H9 (cell line): ENCODE measurements around the gene NPAS3. TPM values are rescaled to one million over a fixed set of nuclear protein-coding genes. Genes with fewer than 3 reads are reported as not detected.

Source experiments
- DNase-seq: peaks from one replicate; pipeline ENCODE4 v3.0.0-alpha.2; 2017
- H2AFZ ChIP-seq: one replicate; pipeline ENCODE4 v1.6.1; 2013; ENCODE audit warnings: mild to moderate bottlenecking, low read length, control low read depth, moderate library complexity
- H2AK5ac ChIP-seq: 2 replicates; pipeline ENCODE4 v1.6.1; 2013; ENCODE audit warnings: low read length, control low read depth, mixed read lengths; ENCODE audit not compliant: insufficient read length
- H2BK120ac ChIP-seq: one replicate; pipeline ENCODE4 v1.6.1; 2013; ENCODE audit warnings: low read depth, mild to moderate bottlenecking, low read length, control low read depth, inconsistent platforms; ENCODE audit not compliant: poor library complexity, severe bottlenecking
- H2BK12ac ChIP-seq: 2 replicates; pipeline ENCODE4 v1.6.1; 2013; ENCODE audit warnings: low read length, control low read depth, mixed read lengths, low read depth; ENCODE audit not compliant: insufficient read length
- H2BK15ac ChIP-seq: 2 replicates; pipeline ENCODE4 v1.6.1; 2013; ENCODE audit warnings: low read depth, low read length, control low read depth
- H2BK20ac ChIP-seq: one replicate; pipeline ENCODE4 v1.6.1; 2013; ENCODE audit warnings: low read depth, mild to moderate bottlenecking, low read length, control low read depth, inconsistent platforms; ENCODE audit not compliant: poor library complexity, severe bottlenecking
- H2BK5ac ChIP-seq: 2 replicates; pipeline ENCODE4 v1.6.1; 2013; ENCODE audit warnings: low read length, control low read depth, mixed read lengths; ENCODE audit not compliant: insufficient read length
- H3K14ac ChIP-seq: 2 replicates; pipeline ENCODE4 v1.6.1; 2013; ENCODE audit warnings: low read length, control low read depth; ENCODE audit not compliant: insufficient read depth
- H3K18ac ChIP-seq: 2 replicates; pipeline ENCODE4 v1.6.1; 2013; ENCODE audit warnings: low read depth, mild to moderate bottlenecking, mixed read lengths, low read length, control low read depth; ENCODE audit not compliant: insufficient read length
- H3K23ac ChIP-seq: 2 replicates; pipeline ENCODE4 v1.6.1; 2013; ENCODE audit warnings: low read length, control low read depth, mixed read lengths, low read depth; ENCODE audit not compliant: insufficient read length
- H3K23me2 ChIP-seq: 2 replicates; pipeline ENCODE4 v1.6.1; 2013; ENCODE audit warnings: low read depth, mild to moderate bottlenecking, mixed read lengths, low read length, control low read depth; ENCODE audit not compliant: insufficient read length, poor library complexity, severe bottlenecking
- H3K27ac ChIP-seq: 2 replicates; pipeline ENCODE4 v1.5.1; 2013; ENCODE audit warnings: low read length, control low read depth, mixed read lengths, low read depth; ENCODE audit not compliant: insufficient read length
- H3K27me3 ChIP-seq: 2 replicates; pipeline ENCODE4 v1.6.1; 2013; ENCODE audit warnings: low read length, control low read depth, inconsistent platforms; ENCODE audit not compliant: insufficient read depth
- H3K4ac ChIP-seq: 2 replicates; pipeline ENCODE4 v1.6.1; 2013; ENCODE audit warnings: low read depth, mild to moderate bottlenecking, control low read depth, inconsistent platforms, low read length, moderate library complexity
- H3K4me1 ChIP-seq: 2 replicates; pipeline ENCODE4 v1.6.1; 2013; ENCODE audit warnings: low read length, control low read depth, inconsistent platforms; ENCODE audit not compliant: insufficient read depth
- H3K4me2 ChIP-seq: 2 replicates; pipeline ENCODE4 v1.6.1; 2013; ENCODE audit warnings: low read length, control low read depth, mixed read lengths; ENCODE audit not compliant: insufficient read length, insufficient read depth
- H3K56ac ChIP-seq: 2 replicates; pipeline ENCODE4 v1.6.1; 2013; ENCODE audit warnings: low read depth, mild to moderate bottlenecking, mixed read lengths, low read length, control low read depth; ENCODE audit not compliant: insufficient read length
- H3K79me1 ChIP-seq: 2 replicates; pipeline ENCODE4 v1.6.1; 2013; ENCODE audit warnings: low read depth, mild to moderate bottlenecking, moderate library complexity, low read length, control low read depth, inconsistent platforms; ENCODE audit not compliant: insufficient read depth, poor library complexity, severe bottlenecking
- H3K79me2 ChIP-seq: 2 replicates; pipeline ENCODE4 v1.6.1; 2013; ENCODE audit warnings: low read length, control low read depth, inconsistent platforms; ENCODE audit not compliant: insufficient read depth
- H3K9ac ChIP-seq: 2 replicates; pipeline ENCODE4 v1.6.1; 2013; ENCODE audit warnings: low read length, control low read depth, mixed read lengths; ENCODE audit not compliant: insufficient read length; ENCODE audit errors: extremely low read depth
- H3K9me3 ChIP-seq: one replicate; pipeline ENCODE4 v1.6.1; 2013; ENCODE audit warnings: low read depth, low read length, inconsistent platforms; ENCODE audit not compliant: control insufficient read depth
- H3T11ph ChIP-seq: one replicate; pipeline ENCODE4 v1.6.1; 2013; ENCODE audit warnings: mild to moderate bottlenecking, low read length, control low read depth, inconsistent platforms
- H4K20me1 ChIP-seq: one replicate; pipeline ENCODE4 v1.6.1; 2013; ENCODE audit not compliant: control insufficient read depth, insufficient read length, insufficient read depth
- H4K5ac ChIP-seq: 2 replicates; pipeline ENCODE4 v1.6.1; 2013; ENCODE audit warnings: low read depth, mild to moderate bottlenecking, mixed read lengths, low read length, control low read depth; ENCODE audit not compliant: insufficient read length
- H4K8ac ChIP-seq: replicated peaks from 2 replicates; pipeline ENCODE4 v1.6.1; 2013; ENCODE audit warnings: low read length, control low read depth, mixed read lengths, low read depth; ENCODE audit not compliant: insufficient read length
- H4K91ac ChIP-seq: 2 replicates; pipeline ENCODE4 v1.6.1; 2013; ENCODE audit warnings: low read depth, mild to moderate bottlenecking, moderate library complexity, mixed read lengths, low read length, control low read depth; ENCODE audit not compliant: insufficient read length
- H3K27ac Mint-ChIP-seq, 3 experiments: 2 replicates in 2 of 3; 3 replicates in 1 of 3; pipeline ENCODE4 v1.8.0; 2020 to 2021; ENCODE audit warnings: mixed read lengths in 3 of 3, mild to moderate bottlenecking in 1 of 3, moderate library complexity in 1 of 3
- H3K27me3 Mint-ChIP-seq: 2 replicates; pipeline ENCODE4 v1.8.0; 2021; ENCODE audit warnings: low read depth, mild to moderate bottlenecking, moderate library complexity, mixed read lengths
- H3K36me3 Mint-ChIP-seq, 3 experiments: 2 replicates in 2 of 3; 3 replicates in 1 of 3; pipeline ENCODE4 v1.8.0; 2020 to 2021; ENCODE audit warnings: low read depth in 3 of 3, mixed read lengths in 3 of 3; ENCODE audit not compliant: insufficient read depth in 1 of 3
- H3K4me1 Mint-ChIP-seq, 2 experiments: 2 replicates each; pipeline ENCODE4 v1.8.0; 2020; ENCODE audit warnings: mixed read lengths in 2 of 2
- H3K4me3 Mint-ChIP-seq, 2 experiments: 2 replicates in 1 of 2; 3 replicates in 1 of 2; pipeline ENCODE4 v1.8.0; 2020 to 2021; ENCODE audit warnings: mild to moderate bottlenecking in 2 of 2, mixed read lengths in 2 of 2, moderate library complexity in 1 of 2
- H3K9me3 Mint-ChIP-seq, 2 experiments: 2 replicates in 1 of 2; 3 replicates in 1 of 2; pipeline ENCODE4 v1.8.0; 2020; ENCODE audit warnings: mild to moderate bottlenecking in 2 of 2, mixed read lengths in 2 of 2, moderate library complexity in 1 of 2
- CTCF ChIP-seq: fragments of 200-600 bp; sonication (generic); conservative IDR thresholded peaks from 3 replicates; pipeline ENCODE4 v1.8.0; 2021; ENCODE audit warnings: antibody characterized with exemption, mild to moderate bottlenecking
- WGBS: extraction: QIAGEN DNeasy Blood & Tissue Kit; methylation state at CpG from one replicate; pipeline ENCODE4 v1.1.7; 2013; ENCODE audit warnings: missing lambda C conversion rate, low lambda C conversion rate, mixed read lengths; ENCODE audit not compliant: insufficient read length; ENCODE audit errors: extremely low coverage; 5-methylcytosine and 5-hydroxymethylcytosine counted together
- total RNA-seq: library from RNA; stranded (reverse); gene quantifications from 2 replicates; pipeline ENCODE4 v1.2.1, GENCODE V29; 2021

The NPAS3 gene
- total RNA-seq, 1 experiment from 2014 or later = 0.17 TPM

GRCh38 chr14:33567731-33568130 is 629.1 kb downstream of the NPAS3 start:
- Mint-ChIP-seq H3K36me3 (no peaks in the 10 kb centered on the region), H3K4me1 (peaks cover 21 to 25% of the 10 kb centered on the region in 2 experiments), H3K9me3 (no peaks in the 10 kb centered on the region), H3K4me3 (no peak overlapping the region), H3K27ac (no peak overlapping the region), H3K27me3 (no peaks in the 10 kb centered on the region)
- H3K4me1 ChIP-seq = no peaks in the 10 kb centered on the region; the same call in 1 of the 2 replicates
- H2BK15ac ChIP-seq = no peak overlapping the region
- H3K14ac ChIP-seq = no peak overlapping the region
- H4K5ac ChIP-seq = no peak overlapping the region
- TF ChIP-seq CTCF = no peak
- no peaks in the 10 kb centered on the region for H3K23me2 ChIP-seq
- H3K23ac ChIP-seq = no peak overlapping the region
- no peak overlapping the region for H4K91ac ChIP-seq
- no peak overlapping the region for H4K8ac ChIP-seq
- no peak for DNase-seq
- no peaks in the 10 kb centered on the region for H3K79me1 ChIP-seq
- no peak overlapping the region for H2AFZ ChIP-seq
- H4K20me1 ChIP-seq = no peaks in the 10 kb centered on the region
- no peak overlapping the region for H3K56ac ChIP-seq
- H3K79me2 ChIP-seq = no peaks in the 10 kb centered on the region
- H3K4me2 ChIP-seq = no peak overlapping the region
- H2BK12ac ChIP-seq = no peak overlapping the region
- no CpG with 5 or more reads among the region's 4 CpGs for WGBS
- H3K27me3 ChIP-seq = no peaks in the 10 kb centered on the region
- no peak overlapping the region for H2BK20ac ChIP-seq
- no peak overlapping the region for H3K18ac ChIP-seq
- no peaks in the 10 kb centered on the region for H3K9me3 ChIP-seq
- no peak overlapping the region for H2AK5ac ChIP-seq
- H2BK120ac ChIP-seq = no peak overlapping the region
- no peak overlapping the region for H3T11ph ChIP-seq
- H2BK5ac ChIP-seq = no peak overlapping the region
- H3K4ac ChIP-seq = no peak overlapping the region
- no peak overlapping the region for H3K27ac ChIP-seq
- no peak overlapping the region for H3K9ac ChIP-seq
